GM19035 (cell line): Measurements from ENCODE around the gene FAM168A.

Experiments
- ATAC-seq: cut with Tn5 transposase; IDR thresholded peaks from one replicate; pipeline ENCODE4 v1.9.1; 2021; ENCODE audit not compliant: unreplicated experiment

FAM168A gene

DNA sequence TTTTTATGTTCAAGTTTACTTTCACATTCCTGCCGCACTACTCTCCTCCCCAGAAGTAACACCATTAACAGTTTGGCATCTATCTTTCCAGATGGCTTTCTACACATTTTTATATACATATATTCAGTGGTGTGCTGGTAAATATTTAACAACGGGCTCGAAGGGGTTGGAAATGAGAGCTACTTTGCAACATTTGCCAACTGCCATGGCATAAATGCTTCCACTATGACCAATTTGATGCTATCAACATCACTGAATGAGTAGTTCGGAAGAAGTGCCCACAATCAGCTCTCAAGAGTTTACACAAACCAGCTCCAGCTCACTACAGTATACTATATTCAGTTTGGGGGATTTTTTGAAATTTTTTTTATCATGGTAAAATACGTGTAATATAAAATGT is 166.5 kb downstream of the FAM168A start:
- ATAC-seq = no peak

DNA sequence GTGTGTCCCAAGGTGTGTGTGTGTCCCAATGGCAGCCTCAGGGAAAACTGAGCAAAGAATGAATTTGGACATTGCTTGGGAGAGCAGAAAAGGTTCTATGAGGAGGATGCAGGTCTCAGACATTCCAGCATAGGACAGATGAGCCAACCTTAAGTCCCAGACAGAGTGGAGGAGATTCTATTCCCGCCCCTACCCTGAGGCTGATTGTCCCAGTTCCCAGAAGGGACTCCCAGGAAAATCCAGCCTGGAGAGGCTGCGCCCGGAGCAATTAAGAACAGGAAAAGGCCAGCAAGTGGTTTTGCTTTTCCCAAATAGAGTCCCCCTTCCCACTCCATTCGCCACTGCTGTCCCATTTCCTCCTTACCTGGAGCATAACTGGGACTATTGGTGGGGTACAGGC is 167.6 kb downstream of the FAM168A start:
- ATAC-seq = no peak

DNA sequence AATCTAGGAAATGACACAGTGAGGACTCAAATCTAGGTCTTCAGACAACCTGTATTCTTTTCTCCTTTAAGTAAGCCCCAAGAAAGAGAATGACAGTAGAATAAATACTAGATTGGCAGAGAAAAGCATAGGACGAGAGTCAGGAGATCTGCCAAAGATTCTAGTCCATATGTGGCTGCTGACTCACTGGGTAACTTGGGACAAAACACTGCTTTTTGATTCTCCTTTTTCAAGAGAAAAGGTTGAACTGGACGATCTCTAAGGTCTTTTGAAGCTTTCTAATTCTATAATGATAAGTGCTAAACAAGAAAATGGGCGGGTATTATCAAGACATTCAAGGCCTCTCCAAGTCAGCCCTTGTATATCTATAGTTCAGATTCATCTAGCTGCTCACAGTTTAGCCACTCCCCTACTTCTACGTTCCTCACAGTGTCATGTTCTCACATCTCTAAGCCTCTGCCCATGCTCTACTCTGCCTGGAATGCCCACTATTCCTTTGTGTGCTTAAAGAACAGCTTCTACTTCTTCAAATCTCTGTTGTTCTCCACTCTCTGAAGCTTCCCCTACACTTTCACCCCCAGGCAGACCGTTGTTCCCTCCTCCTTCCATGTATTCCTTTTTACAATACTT is 168.7 kb downstream of the FAM168A start:
- ATAC-seq = no peak

DNA sequence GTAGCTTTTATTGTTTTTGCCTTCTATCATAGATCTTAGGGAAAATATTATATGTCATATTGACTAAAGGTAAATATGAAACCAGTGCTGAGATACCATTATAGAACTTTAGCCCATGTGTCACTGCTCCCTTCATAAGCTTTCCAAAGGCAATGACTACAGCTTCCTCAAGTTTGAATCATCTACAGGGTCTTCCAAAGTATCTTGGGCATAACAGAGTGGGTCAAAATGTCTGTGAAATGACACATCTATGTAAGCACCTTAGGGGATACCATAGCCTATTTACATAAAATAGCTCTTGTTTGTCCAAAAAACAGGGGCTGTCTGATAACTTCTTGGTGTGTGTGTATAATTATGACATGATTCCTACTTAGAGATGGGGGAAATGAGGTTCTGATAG is 169.2 kb downstream of the FAM168A start:
- ATAC-seq = no peak

DNA sequence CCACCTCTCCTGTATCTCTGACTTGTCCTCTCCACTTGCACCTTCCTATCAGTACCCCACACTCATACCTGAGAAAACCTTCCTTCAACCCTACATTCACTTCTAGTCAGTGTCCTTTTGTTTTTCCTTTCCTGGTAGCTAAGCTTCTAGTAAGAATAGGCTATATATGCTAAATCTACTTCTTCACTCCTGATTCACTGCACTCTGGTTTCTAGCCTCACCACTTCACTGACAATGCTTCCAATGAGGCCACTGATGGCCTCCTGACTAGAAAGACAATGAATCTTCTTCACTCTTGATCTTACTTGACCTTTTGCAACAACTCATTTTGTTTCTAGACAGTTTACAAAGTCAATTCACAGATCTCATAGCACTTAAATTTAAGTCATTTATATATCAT is 169.7 kb downstream of the FAM168A start:
- no peak for ATAC-seq

DNA sequence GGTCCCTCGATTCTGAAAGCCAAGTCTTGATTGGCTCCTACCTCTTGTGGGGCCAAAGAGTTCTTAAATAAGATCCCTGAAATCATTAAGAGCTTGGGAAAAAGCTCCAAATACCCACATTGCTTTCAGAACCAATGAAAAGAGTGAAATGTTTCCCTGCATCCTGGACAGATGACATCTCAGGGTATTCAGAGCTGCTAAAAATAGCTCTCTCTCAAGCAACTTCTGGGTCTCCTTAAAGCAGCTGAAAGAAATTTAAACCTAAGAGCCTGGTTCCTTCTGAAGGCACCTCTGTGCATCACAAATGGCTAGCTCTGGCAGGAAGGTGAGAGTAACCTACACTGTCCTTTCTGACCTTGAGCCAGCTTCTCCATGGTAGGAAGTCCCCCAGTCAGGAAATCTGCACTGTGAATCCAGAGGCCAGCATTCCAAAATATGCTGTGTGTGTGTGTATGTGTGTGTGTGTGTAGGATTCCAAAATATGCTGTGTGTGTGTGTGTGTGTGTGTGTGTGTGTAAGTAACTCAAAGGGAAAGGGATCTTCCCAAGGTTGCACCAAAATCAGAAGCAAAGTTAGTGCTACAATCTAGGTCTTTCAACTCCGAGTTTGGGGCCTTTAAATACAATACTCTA is 171.6 kb downstream of the FAM168A start:
- ATAC-seq = no peak

DNA sequence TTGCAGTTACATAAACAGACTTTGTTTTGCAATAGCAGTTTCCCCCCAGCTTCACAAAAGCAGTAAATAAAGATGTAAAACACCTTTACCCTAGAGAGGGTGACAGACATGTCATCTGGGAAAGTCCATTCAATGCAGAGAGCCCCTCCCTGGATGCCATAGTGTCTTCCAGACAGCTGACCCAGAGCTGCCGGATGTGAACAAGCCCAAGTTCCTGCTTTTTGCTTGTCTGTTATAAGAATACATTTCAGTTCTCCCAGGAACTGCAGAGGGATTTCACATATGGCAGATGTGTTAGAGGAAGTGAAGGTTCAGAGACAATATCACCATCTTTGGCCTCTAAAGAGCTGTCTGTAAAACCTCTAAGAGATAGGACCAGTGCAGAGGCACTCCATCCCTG is 172.8 kb downstream of the FAM168A start:
- ATAC-seq = no peak

DNA sequence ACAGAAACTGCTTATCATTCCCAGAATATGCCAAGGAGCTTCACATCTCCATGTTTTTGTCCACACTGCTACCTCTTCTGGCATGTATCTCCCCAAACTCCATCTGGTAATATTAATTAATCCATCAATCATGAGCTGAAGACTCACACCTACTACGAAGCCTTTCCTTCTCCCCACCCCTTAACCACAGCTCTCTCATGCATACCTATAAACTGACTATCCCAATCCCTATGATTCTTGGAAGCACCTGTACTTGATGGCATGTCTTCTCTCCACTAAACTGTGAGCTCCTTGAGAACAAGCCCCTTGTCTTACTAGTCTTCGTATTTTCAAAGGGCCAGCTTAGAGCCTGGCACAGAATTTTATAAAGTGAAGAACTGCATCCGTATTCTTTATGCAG is 174.4 kb downstream of the FAM168A start:
- no peak for ATAC-seq

DNA sequence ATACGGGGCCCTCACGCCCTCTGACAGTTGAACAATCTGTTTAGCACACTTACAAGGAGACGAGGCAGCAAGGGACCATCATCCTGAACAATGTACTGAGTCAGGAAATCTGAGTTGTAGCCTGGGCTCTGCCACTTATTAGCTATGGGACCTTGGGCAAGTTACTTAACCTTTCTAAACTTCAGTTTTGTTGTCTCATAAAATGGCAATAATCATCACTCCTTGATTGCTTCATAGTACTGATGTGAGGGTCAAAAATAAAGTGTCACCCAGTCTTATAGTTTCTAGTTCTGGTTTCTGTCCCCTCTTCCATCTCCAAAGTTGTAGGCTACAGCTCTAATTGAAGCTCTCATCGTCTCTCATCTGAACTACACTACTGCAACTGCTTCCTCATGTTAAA is 175.0 kb downstream of the FAM168A start:
- no peak for ATAC-seq

DNA sequence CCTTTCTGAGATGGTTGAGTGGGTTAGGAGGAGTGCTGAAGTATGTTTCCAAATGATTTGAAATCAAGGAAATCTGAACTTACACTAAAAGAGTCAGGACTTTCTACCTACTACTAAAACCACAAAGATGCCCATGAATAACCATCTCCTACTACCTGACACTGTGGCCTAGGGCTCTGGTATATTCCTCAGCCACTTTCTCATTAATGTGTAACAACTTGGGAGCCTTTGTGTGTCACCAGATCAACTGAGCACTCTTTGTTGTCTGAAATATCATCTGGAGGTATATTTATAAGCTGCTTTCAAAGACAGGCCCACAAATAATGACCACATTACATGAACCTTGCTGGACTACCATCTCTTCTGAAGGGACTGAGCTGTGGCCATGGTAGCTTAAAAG is 177.8 kb downstream of the FAM168A start:
- ATAC-seq = no peak

DNA sequence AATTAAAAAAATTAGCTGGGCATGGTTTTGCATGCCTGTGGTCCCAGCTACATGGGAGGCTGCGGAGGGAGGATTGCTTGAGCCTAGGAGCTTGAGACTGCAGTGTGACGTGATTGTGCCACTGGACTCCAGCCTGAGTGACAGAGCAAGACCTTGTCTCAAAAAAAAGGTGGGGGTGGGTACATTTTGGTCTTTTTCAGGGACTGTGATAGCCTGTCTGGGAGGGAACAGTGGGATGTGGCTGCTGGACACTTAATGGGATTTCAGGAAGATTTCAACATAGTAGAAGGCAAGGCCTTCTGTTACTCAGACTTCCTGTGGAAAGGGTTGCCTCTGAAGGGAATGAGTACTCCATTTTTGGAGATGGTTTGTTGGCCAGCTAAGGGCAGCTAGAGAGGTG is 181.1 kb downstream of the FAM168A start:
- ATAC-seq = no peak

DNA sequence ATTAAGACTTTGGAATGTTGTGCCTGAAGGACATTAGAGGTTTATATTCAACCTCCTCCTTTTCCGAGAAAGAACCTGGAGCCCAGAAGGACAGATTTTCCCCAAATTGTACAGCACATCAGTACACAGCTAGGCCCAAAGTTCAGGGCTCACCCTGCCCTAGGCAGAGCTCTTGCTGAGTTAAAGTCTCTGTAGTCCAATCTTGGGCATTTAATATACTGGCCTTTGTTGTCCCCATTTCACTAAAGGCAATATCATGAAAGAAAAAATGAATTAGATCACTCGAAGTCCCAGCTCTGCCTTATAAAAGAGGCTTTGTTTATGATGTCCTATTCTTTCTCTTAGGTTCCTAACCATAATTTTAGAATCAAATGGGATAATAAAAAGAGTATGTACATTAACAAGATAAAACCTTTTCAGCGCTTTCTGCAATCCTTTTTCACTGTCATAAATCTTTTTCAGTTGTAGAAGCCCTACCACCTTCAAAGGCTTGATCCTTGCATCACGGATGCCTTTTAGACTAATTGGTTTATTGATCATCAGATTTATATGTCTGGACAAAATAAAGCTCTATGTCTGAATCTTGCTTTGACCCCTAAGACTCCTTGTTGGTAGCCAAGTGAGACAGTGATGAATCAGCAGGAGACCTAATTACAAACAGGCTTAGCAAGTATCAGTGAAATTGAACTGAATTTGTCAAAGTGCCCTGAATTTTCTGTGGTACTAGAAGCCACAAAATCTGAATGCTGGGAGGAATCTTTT is 181.9 kb downstream of the FAM168A start:
- no peak for ATAC-seq

DNA sequence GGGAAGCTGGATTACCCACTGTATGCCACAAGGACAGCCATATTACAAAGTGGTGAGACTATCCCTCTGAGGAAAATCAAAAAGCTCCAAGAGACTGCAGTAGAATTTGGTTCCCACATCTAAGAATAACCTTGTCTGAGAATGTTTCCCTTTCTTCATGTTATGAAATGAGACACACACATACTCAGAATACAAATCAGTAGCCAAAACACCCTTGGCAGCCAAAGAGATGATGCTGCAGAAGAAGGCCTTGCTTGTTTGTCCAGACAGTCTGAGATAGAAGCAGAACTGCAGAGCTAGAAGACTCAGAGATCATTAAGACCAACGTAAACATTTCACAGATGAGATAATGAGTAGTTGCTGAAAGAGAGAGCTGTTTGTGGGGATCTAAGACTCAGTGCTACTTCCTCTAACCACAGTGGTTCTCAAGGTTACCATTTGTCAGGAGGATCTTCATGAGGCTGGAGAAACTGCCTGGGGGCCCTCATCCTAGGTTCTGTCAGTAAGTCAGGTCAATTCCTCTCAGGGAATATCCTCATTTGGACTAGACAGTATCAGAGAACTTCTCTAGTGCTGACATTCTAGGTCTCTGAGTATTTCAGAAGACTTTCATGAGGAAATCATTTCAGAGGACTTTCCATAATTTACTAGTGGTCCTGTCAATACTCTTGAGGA is 182.8 kb downstream of the FAM168A start:
- ATAC-seq = no peak

DNA sequence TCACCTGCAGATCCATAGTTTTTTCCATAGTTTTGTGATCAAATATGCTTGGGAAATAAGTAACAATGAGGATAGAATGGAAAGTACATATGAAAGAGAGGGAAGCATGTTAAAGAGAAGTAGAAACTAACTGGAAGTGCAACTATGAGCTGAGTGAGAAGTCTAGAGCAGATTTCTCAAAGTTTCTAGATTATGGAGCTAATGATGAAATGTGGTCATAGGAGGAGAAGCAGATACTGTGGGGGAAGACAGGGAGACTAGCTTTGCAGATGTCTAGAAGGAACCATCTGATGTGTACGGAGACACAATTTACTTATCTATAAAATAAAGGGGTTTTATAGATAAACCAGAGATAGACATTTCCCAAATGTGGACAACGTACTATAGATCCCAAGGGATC is 184.7 kb downstream of the FAM168A start:
- no peak for ATAC-seq

DNA sequence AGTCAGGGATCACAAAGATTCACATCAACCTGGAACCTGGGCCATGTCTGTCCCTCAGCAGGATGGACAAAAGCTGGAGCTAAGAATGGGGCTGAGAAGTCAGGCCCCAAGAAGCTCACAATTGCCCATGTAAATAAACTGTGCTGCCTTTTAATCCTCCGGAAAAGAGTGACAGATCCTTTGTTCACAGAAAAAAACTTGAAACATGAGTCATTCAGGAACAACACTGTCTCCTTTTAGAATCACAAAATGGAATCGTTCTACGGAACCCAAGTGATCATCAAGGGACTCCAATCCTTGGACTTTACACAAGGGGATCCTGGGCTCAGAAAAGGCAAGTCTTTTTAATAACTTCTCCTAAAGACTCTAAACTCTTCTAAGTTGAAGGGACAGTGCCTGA is 185.6 kb downstream of the FAM168A start:
- no peak for ATAC-seq

DNA sequence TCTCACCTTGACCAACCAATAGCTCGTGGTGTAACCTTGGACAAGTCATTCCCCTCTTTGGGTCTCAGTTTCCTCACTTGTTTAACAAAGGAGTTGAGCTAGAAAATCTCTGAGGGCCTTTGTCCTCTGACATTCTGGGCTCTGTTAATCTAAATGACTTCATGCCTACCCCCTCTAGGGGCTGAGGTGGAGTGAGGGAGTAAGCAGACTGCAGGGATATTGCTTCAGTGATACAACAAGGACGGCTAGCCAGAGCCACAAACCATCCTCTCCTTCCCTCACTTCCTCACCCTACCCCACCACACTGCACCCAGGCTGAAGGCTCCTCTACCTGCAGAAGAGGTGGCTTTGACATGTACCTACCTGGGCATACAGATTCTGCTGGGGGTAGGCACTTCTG is 186.9 kb downstream of the FAM168A start:
- no peak for ATAC-seq

DNA sequence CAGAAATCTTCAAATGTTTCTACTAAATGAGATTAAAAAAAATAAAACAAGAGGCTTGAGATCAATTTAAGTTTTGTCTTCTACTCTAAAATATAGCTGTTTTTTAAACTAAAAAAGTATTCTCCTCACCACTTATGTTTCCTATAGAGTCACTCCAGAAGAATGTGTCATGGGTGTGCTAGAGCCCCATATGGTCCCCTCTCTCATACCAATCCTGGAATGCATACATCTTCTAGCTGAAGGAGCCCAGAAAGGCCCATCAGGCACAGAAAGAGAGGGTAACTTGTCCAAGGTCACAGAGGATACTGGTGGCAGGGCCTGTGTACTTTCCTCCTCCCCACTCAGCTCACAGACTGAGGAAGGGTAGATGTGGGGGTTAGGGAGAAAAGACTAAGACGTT is 187.3 kb downstream of the FAM168A start:
- no peak for ATAC-seq

DNA sequence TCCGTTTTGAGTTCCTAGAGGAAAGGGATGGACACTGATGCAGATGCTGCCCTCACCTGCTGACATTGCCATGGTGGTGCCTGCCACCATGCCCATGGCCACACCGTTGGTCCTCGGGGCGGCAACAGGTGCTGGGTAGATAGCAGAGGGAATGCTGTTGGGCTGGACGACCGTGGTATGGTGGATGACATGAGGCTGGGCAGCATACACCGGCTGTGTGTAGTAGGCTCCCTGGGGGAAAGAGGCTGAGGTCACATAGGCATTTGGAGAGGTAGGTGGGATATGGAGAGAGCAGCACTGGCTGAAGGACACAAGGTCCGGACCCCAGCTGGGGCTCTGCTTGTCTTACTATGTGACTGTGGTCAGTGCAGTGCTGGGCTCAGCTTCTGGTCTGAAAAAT is 188.5 kb downstream of the FAM168A start:
- no peak for ATAC-seq

DNA sequence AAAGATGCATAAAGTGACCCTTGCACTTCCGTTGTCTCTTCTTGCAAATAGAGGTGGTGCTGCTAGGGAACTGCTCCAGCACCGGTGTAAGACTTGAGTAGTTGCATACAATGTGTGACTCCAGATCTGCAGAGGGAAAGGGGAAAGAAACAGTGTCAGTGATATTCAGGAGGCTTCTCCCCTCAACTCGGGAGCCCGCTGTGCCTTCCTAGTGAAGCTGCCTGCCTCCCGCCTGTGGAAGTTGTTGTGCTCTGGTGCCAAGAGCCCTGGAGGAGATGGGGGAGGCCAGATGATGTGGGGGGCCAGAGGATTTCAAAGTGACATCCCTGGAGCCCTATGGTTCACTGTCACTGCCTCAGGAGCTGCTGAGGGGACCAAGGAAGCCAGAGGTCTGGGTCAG is 191.3 kb downstream of the FAM168A start:
- no peak for ATAC-seq

DNA sequence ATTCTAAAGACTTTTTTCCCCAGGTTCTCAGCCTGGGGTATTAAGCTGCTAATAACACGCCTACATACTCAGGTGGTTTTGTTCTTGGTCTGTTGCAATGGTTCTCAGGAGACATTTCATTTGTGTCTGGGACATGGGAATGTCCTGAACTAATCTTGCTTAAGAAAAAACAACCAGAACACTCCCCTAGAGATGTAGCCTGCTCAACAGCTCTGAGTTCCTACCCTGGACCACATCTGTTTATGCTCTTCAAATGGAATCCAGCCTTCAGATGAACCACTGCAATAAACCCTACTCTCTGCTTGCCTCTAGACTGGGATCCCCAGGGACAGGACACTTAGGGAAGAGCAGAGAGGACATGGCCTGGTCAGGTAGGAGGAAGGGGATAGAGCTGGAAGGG is 191.8 kb downstream of the FAM168A start:
- ATAC-seq = no peak

DNA sequence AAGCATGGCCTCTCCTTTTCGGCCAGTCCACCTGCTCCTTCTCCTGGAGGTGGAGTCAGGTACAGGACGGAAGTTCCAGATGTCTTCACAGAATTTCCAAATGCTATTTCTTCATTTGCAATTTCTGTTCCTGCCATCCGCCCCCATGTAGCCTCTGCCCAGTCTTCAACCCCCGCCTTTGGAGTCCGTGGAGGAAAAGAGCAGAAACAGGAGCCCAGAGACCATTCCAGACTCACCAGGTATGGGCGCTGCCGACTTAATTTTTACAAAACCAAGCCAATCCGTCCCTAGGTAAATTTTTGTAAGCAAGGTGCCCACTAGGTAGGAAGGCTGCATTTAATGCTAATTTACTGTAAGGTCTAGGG is 192.8 kb downstream of the FAM168A start:
- ATAC-seq = no peak
